GM19455 (cell line): Measurements from ENCODE around the gene LINGO1.

Source experiments
- ATAC-seq: cut with Tn5 transposase; IDR thresholded peaks from one replicate; pipeline ENCODE4 v1.9.1; 2021; ENCODE audit not compliant: unreplicated experiment

Gene LINGO1

GRCh38 chr15:77617476-77618230 is 15.1 kb downstream of the LINGO1 start:
- ATAC-seq: no peak

- no peak for ATAC-seq
These were observed 16.6 kb downstream of the LINGO1 start for GRCh38 chr15:77616072-77616471.

DNA sequence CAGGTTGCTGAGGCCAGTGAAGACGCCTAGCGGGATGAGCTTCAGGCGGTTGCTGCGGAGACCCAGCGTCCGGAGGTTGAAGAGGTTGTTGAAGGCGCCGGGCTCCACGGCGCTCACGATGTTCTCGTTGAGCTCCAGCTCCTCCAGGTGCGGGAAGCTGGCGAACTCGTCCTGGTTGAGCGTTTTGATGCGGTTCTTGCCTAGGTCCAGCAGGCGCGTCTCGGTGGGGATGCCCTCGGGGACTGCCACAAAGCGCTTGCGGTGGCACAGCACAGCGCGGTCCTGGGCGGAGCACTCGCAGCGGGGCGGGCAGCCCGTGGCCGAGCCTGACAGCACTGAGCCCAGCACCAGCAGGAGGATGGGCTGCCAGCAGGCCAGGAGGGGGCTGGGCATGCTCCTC is 17.2 kb downstream of the LINGO1 start:
- no peak for ATAC-seq

DNA sequence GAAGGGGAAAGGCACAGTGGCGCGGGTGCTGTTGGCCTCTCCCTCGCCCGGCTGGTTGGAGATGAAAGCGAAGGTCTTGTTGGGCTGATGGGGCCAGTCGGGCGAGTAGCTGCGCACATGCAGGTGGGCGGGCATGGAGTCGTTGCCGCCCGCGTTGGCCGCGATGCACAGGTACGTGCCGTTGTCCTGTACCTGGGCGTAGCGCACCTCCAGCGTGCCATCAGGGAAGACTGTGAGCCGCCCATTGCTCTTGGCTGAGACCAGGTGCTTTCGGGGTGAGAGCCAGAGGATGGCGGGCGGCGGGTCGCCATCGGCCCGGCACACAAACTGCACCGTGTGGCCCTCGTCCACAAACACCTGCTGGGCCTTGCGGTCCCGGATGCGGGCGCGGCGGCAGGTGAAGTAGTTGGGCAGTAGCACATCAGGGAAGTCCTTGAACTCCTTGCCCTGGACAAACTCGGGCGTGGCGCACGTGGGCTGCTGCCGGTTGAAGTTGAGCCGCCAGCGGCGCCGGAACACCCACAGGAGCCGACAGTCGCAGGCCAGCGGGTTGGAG is 18.4 kb downstream of the LINGO1 start:
- no peak for ATAC-seq

- ATAC-seq: no peak
These were observed 18.9 kb downstream of the LINGO1 start for GRCh38 chr15:77613814-77614213.

GRCh38 chr15:77612958-77613601 is 19.6 kb downstream of the LINGO1 start:
- ATAC-seq: no peak

- ATAC-seq: no peak
These were observed 20.9 kb downstream of the LINGO1 start for GRCh38 chr15:77611767-77612166.

DNA sequence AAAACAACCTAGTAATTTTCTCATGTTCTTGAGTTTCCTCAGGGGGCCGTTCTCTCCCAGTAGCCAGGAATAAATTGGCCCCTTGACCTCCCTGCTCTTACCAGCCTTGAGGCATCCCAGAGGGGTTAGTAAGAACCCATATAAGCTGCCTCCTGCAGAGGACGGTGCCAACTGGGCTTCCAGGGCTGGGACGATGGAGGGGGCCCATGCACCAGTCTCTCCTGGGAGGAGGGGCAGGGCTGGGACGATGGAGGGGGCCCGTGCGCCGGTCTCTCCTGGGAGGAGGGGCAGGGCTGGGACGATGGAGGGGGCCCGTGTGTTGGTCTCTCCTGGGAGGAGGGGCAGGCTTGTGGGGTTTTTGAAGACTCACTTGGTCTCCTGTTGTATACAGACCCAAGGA is 22.0 kb downstream of the LINGO1 start:
- no peak for ATAC-seq

GRCh38 chr15:77609558-77609957 is 23.2 kb downstream of the LINGO1 start:
- ATAC-seq: no peak

- ATAC-seq: no peak
These were observed 23.9 kb downstream of the LINGO1 start for GRCh38 chr15:77608774-77609173.

- no peak for ATAC-seq
These were observed 24.8 kb downstream of the LINGO1 start for GRCh38 chr15:77607894-77608261.

GRCh38 chr15:77607111-77607893 is 25.4 kb downstream of the LINGO1 start:
- ATAC-seq: no peak

GRCh38 chr15:77606142-77607034 is 26.3 kb downstream of the LINGO1 start:
- ATAC-seq: no peak

GRCh38 chr15:77605547-77605946 is 27.2 kb downstream of the LINGO1 start:
- no peak for ATAC-seq

- no peak for ATAC-seq
These were observed 27.7 kb downstream of the LINGO1 start for GRCh38 chr15:77604973-77605372.

- no peak for ATAC-seq
These were observed 28.9 kb downstream of the LINGO1 start for GRCh38 chr15:77603611-77604336.

DNA sequence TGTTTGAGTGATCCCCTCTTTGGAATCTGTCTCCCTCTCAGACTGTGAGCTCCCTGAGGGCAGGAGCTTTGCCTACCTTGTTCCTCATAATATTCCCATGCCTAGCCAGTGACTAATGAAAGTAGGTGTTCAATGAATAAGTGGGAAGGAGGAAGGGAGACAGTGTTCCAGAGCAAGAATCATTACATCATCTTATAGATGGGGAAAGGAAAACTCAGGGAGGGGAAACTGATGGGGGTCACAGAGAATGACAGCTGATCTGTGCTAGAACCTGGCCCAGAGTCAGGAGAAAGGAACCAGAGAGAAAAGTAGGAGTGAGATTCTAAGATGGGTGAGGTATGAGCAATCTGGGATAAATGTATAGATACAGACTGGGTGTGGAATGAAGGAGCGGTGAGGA is 29.9 kb downstream of the LINGO1 start:
- no peak for ATAC-seq

DNA sequence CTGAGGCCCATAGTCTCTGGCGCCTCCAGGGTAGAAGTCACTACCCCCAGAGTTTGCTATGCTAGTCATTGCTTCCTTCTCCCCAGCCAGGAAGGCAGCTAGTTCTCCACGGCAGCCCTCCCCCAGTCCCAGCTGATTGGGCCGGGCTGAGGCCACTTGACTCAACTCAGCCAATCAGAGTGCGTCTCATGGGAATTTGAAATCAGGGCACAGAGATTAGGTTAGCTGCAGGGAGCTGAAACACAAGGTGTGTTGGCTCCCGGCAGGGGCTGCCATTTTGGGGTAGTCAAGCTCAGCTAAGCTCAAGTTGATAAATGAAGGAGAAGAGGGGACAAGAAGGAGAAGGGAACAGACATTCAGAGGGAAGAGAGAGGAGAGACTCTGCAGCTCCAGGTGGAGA is 32.8 kb downstream of the LINGO1 start:
- no peak for ATAC-seq

DNA sequence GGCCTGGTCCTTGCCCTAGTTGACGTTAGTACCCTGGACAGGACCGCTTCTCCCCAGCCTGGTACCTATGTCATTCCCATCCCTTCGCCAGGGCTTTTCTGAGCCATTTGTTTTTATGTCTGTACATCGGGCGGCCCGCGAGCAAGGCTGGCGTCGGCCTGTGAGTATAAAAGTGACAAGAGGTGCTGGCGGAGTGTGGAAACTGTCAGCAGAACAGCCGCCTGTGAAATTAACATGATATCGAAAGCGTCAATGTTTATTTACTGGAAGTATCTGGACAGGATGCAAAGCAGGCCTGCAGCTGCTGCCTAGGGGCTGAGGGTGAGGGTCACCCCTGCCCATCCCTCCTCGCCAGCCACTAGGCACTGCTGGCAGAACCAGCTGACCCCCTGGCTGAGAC is 33.4 kb downstream of the LINGO1 start:
- no peak for ATAC-seq

DNA sequence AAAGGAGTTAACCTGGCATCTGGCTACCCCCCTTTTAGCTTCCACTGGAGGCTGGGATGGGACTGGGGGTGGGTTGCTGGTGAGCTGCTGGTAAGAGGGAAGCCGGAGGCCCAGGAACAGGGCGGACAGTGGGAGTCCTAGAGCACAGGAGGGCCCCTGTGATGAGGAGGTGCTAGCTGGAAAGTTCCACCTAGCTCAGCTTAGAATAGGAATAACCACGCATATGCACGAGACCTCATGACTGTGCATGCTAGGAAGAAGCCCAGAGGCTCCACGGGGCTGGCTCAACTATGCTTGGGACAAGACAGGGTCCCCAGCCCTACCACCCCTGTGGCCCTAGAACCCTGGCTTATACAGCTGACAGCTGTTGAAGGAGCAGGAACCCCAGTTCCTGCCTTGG is 34.1 kb downstream of the LINGO1 start:
- ATAC-seq: no peak
